HL-60 (cell line): Measurements from ENCODE around the gene UBQLN1.

ENCODE experiments used
- DNase-seq, 2 experiments: peaks; one replicate each; pipeline ENCODE4 v3.0.0-alpha.2; 2010 to 2020; ENCODE audit warnings: low read depth in 1 of 2, low spot score in 1 of 2
- H3K27ac ChIP-seq: fragments of 250-450 bp; sonication (Bioruptor Pico); replicated peaks from 2 replicates; pipeline ENCODE4 v1.5.1; 2020; ENCODE audit warnings: mild to moderate bottlenecking, moderate library complexity
- H3K27me3 ChIP-seq: fragments of 250-450 bp; sonication (Bioruptor Pico); 2 replicates; pipeline ENCODE4 v1.5.1; 2021; ENCODE audit warnings: mild to moderate bottlenecking, moderate library complexity; ENCODE audit not compliant: insufficient read depth, poor library complexity, severe bottlenecking
- H3K4me3 ChIP-seq: replicated peaks from 2 replicates; pipeline ENCODE4 v1.5.1; 2011; ENCODE audit warnings: mild to moderate bottlenecking, control low read depth, low read length; ENCODE audit not compliant: insufficient read depth
- GABPA ChIP-seq: IDR thresholded peaks from 2 replicates; pipeline ENCODE4 v1.6.1; 2012; ENCODE audit warnings: low read depth
- POLR2AphosphoS5 ChIP-seq: IDR thresholded peaks from 2 replicates; pipeline ENCODE4 v1.6.1; 2012; ENCODE audit warnings: low read depth
- SPI1 ChIP-seq: IDR thresholded peaks from 2 replicates; pipeline ENCODE4 v1.6.1; 2012; ENCODE audit warnings: low read depth, mild to moderate bottlenecking, borderline replicate concordance
- TF ChIP-seq, protein P1 (sequence below): IDR thresholded peaks from 2 replicates; pipeline ENCODE4 v1.6.1; 2012; ENCODE audit warnings: low read depth; ENCODE audit not compliant: insufficient replicate concordance
- TF ChIP-seq, protein P2 (sequence below): IDR thresholded peaks from one replicate; pipeline ENCODE4 v1.5.1; 2011; ENCODE audit warnings: low read length, control low read depth, inconsistent platforms; ENCODE audit not compliant: insufficient read depth

The UBQLN1 gene

DNA sequence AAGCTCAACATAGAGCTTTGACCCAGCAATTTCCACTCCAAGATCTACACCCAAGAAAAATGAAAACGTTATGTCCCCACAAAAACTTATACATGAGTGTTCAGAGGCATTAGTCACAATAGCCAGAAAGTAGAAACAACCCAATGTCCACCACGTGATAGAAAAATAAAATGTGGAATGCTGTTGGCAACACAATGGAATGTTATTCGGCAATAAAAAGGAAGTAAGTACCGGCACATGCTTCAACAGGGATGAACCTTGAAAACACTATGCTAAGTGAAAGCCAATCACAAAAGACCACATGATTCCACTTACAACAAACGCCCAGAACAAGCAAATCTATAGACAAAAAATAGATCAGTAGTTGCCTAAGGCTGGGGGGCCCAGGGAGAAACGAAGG lies 6.0 kb downstream of the UBQLN1 start:
- no peak for DNase-seq
- H3K4me3 ChIP-seq: no peak overlapping the region
- H3K27me3 ChIP-seq: no peaks in the 10 kb centered on the region
- TF ChIP-seq GABPA: no peak
- TF ChIP-seq POLR2AphosphoS5: no peak
- TF ChIP-seq, protein P1, sequence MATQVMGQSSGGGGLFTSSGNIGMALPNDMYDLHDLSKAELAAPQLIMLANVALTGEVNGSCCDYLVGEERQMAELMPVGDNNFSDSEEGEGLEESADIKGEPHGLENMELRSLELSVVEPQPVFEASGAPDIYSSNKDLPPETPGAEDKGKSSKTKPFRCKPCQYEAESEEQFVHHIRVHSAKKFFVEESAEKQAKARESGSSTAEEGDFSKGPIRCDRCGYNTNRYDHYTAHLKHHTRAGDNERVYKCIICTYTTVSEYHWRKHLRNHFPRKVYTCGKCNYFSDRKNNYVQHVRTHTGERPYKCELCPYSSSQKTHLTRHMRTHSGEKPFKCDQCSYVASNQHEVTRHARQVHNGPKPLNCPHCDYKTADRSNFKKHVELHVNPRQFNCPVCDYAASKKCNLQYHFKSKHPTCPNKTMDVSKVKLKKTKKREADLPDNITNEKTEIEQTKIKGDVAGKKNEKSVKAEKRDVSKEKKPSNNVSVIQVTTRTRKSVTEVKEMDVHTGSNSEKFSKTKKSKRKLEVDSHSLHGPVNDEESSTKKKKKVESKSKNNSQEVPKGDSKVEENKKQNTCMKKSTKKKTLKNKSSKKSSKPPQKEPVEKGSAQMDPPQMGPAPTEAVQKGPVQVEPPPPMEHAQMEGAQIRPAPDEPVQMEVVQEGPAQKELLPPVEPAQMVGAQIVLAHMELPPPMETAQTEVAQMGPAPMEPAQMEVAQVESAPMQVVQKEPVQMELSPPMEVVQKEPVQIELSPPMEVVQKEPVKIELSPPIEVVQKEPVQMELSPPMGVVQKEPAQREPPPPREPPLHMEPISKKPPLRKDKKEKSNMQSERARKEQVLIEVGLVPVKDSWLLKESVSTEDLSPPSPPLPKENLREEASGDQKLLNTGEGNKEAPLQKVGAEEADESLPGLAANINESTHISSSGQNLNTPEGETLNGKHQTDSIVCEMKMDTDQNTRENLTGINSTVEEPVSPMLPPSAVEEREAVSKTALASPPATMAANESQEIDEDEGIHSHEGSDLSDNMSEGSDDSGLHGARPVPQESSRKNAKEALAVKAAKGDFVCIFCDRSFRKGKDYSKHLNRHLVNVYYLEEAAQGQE: no peak
- no peak for TF ChIP-seq SPI1
- TF ChIP-seq, protein P2, sequence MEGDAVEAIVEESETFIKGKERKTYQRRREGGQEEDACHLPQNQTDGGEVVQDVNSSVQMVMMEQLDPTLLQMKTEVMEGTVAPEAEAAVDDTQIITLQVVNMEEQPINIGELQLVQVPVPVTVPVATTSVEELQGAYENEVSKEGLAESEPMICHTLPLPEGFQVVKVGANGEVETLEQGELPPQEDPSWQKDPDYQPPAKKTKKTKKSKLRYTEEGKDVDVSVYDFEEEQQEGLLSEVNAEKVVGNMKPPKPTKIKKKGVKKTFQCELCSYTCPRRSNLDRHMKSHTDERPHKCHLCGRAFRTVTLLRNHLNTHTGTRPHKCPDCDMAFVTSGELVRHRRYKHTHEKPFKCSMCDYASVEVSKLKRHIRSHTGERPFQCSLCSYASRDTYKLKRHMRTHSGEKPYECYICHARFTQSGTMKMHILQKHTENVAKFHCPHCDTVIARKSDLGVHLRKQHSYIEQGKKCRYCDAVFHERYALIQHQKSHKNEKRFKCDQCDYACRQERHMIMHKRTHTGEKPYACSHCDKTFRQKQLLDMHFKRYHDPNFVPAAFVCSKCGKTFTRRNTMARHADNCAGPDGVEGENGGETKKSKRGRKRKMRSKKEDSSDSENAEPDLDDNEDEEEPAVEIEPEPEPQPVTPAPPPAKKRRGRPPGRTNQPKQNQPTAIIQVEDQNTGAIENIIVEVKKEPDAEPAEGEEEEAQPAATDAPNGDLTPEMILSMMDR: no peak
- H3K27ac ChIP-seq: no peak overlapping the region

DNA sequence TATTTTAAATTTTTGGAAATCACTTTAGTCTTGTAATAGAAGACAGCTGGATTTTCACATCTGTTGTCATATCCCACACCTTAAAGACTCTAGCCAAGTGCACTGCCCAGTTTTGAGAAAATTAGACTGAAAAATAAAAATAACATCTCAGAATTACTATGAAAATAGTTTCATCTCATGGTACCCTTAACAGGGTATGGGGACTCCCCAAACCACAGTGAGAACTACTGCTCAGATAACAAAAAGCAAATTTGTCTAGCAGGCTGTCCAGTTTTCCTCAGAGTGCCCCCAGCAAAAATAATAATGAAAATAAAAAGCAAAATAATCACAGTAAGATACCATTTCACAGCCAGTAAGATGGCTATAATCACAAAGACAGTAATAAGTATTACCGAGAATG lies 6.5 kb downstream of the UBQLN1 start:
- TF ChIP-seq, protein P2: no peak
- H3K4me3 ChIP-seq: no peak overlapping the region
- no peak for DNase-seq
- H3K27ac ChIP-seq: no peak overlapping the region
- no peaks in the 10 kb centered on the region for H3K27me3 ChIP-seq

DNA sequence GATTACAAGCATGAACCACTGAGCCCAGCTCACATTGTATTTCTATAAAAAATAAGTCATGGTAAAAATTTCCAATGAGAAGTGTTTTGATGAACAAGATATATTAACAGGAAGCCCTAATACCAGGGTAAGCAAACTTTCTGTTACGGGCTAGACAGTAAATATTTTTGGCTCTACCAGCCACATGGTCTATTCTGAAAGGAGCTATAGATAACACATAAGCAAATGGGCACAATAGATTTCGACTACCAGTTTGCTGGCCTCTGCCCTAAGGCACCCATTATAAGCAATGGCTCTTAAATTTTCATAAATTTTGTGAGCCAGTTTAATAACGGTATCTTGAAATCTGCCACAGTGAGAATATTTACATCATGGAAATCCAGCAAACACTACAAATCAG lies 8.1 kb downstream of the UBQLN1 start:
- Histone ChIP-seq H3K4me3 (no peak overlapping the region), H3K27ac (no peak overlapping the region), H3K27me3 (no peaks in the 10 kb centered on the region)
- TF ChIP-seq SPI1 (no peak), POLR2AphosphoS5 (no peak), GABPA (no peak)
- TF ChIP-seq, protein P1: no peak
- TF ChIP-seq, protein P2: no peak
- no peak for DNase-seq

DNA sequence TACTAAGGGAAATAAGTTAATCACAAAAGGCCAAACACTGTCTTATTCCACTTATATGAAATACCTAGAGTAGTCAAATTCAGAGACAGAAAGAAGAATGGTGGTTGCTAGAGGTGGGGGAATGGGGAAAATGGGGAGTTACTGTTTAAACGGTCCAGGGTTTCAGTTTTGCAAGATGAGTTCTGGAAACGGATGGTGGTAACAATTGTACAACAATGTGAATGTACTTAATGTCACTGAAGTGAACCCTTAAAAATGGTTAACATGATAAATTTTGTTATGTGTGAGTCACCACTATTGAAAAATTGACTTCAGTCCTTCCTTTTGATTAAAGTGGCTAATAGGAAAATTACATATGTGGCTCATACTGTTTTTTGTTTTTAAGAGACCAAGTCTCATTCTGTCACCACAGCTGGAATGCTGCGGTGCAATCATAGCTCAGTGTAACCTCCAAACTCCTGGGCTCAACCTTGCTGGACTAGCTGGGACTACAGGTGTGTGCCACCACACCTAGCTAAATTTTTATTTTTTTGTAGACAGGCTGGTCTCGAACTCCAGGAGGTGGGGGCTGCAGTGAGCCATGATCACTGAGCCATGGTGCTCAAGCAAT lies 8.7 kb downstream of the UBQLN1 start:
- H3K4me3 ChIP-seq: no peak overlapping the region
- DNase-seq: no peak
- H3K27ac ChIP-seq: no peak overlapping the region
- TF ChIP-seq SPI1 (no peak), POLR2AphosphoS5 (no peak), GABPA (no peak)
- TF ChIP-seq, protein P1: no peak
- TF ChIP-seq, protein P2: no peak
- no peaks in the 10 kb centered on the region for H3K27me3 ChIP-seq
